Measurements from ENCODE around the gene IGSF9.

Gene IGSF9

GRCh38 chr1:159927211-159927848 is 18.1 kb downstream of the IGSF9 start:
- TF ChIP-seq POU2F2 (IDR thresholded peaks at IDR 0.05; ENCODE audit: low read depth, low read length): no peak
- no peak for TF ChIP-seq POLR2A (IDR thresholded peaks at IDR 0.05; ENCODE audit: low read depth, low read length)
- TF ChIP-seq TAF1 (IDR thresholded peaks at IDR 0.05; ENCODE audit: low read depth, low read length): no peak
- no peak for TF ChIP-seq SPI1 (IDR thresholded peaks at IDR 0.05; ENCODE audit: low read depth, low read length)
- TF ChIP-seq POLR2AphosphoS5 (IDR thresholded peaks at IDR 0.05; ENCODE audit: low read depth, low read length): no peak
- no peak for TF ChIP-seq PAX5 (IDR thresholded peaks at IDR 0.05; ENCODE audit: insufficient read depth, low read length, severe bottlenecking)
- FAIRE-seq (no peak), DNase-seq (ENCODE audit: insufficient read length, low spot score) (no peak)

GRCh38 chr1:159925719-159926078 is 19.7 kb downstream of the IGSF9 start:
- DNase-seq (ENCODE audit: insufficient read length, low spot score) (no peak), FAIRE-seq (no peak)

DNA sequence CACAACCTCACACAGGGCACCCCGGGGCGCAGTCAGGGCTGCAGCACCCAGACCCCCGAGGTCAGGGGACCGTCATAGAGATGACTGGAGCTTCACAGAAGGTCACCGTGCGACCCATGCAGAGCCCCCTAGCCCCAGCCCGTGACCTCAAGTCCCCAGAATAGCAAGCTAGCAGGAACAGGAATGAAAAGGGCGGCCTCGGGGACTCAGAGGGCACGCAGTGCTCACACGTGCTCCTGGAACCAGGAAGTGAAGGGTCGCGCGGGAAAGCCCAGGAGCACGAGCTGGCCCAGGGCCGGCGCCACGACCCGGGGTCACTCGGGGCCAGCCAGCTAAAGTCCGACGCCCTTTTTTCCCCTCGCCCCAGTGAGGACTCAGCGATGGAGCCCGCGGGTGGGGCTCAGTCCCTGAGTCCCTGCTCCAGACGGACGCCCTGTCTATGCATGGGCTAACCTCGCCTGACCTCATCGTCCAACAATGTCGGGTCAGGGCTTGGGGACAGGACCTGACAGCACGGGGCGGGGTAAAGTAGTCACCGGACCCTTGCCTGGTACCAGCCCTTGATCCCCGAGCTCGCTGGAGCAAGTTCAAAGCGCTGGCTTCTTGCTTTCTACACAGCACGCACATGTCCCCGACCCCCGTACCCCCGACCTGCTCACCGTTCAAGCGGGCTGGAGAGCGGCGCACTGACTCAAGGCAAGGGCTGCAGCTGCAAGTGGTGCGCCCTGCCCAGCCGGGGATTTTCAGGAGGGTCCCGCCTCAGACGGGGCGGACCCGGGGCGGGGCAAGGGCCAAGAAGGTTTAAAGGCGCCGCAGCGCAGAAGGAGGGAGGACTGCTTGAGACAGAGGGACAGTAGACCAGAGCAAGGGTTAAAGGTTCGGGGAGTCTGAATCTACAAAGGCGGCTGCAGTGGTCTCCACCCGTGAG is 20.4 kb downstream of the IGSF9 start, which contains the start of gene TAGLN2:
Gene TAGLN2 (minus strand): TSS at position 717 of the 928 bp plus-strand sequence. CDS start 4,998 bp downstream, outside the sequence.
- DNase-seq (ENCODE audit: insufficient read length, low spot score) (peak; percentile 96), FAIRE-seq (peak; percentile 97)
- TF ChIP-seq TAF1 (IDR thresholded peaks at IDR 0.05; ENCODE audit: low read depth, low read length): peak; percentile 98
- TF ChIP-seq POLR2AphosphoS5 (IDR thresholded peaks at IDR 0.05; ENCODE audit: low read depth, low read length): peak; percentile 97
- no peak for TF ChIP-seq PAX5 (IDR thresholded peaks at IDR 0.05; ENCODE audit: insufficient read depth, low read length, severe bottlenecking)
- peak; percentile 98 for TF ChIP-seq POLR2A (IDR thresholded peaks at IDR 0.05; ENCODE audit: low read depth, low read length)
- peak; percentile 88 for TF ChIP-seq POU2F2 (IDR thresholded peaks at IDR 0.05; ENCODE audit: low read depth, low read length)
- 0 out of 2 replicates have a peak, but pooled peaks have one; percentile 16 for TF ChIP-seq SPI1 (IDR thresholded peaks at IDR 0.05; ENCODE audit: low read depth, low read length)

More at GRCh38 chr1:159925719-159926078, 19.7 kb downstream of the IGSF9 start:
- no peak for TF ChIP-seq POU2F2 (IDR thresholded peaks at IDR 0.05; ENCODE audit: low read depth, low read length)
- TF ChIP-seq TAF1 (IDR thresholded peaks at IDR 0.05; ENCODE audit: low read depth, low read length): no peak
- no peak for TF ChIP-seq POLR2AphosphoS5 (IDR thresholded peaks at IDR 0.05; ENCODE audit: low read depth, low read length)
- TF ChIP-seq POLR2A (IDR thresholded peaks at IDR 0.05; ENCODE audit: low read depth, low read length): no peak

DNA sequence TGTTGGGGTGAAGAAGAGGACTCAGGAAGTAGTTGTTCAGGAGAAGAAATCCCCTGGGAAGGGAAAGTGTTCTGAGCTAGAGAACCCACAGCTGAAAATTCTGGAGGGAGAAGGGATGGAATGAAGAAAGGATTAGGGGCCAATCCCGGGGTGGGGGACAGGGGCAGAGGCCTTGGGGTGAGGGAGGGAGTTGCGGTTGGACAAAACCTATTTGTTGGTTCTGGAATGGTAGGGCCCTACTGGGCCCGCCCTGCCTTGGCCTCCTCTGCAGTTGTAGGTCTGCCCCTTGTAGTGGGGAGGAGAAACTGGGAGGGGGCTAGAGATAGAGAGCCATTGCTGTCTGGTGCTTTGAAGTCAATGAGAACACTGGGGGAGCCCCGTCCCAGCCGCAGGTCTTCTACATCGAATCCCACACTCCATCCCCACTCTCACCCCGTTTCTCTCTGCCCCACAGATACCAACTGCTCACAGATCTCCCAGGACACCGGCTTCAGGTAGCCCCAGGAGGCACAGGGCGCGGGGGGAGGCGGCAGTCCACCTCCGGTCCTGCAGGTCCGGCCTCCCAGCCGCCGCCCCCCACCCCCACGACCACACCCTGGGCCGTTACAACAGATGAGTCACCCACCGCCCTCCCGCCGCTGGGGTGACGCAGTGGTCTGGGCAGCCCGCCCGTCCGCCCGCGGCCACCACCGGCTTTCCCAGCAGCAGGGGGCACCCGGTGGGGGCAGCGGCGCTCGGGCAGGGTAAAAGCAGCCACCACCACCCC is 21.2 kb downstream of the IGSF9 start:
- TF ChIP-seq SPI1 (IDR thresholded peaks at IDR 0.05; ENCODE audit: low read depth, low read length): no peak
- TF ChIP-seq PAX5 (IDR thresholded peaks at IDR 0.05; ENCODE audit: insufficient read depth, low read length, severe bottlenecking): no peak
- TF ChIP-seq TAF1 (IDR thresholded peaks at IDR 0.05; ENCODE audit: low read depth, low read length): peak; percentile 34; the same call in 1 of the 2 replicates
- TF ChIP-seq POU2F2 (IDR thresholded peaks at IDR 0.05; ENCODE audit: low read depth, low read length): no peak; the same call in none of the 2 replicates
- TF ChIP-seq POLR2AphosphoS5 (IDR thresholded peaks at IDR 0.05; ENCODE audit: low read depth, low read length): 0 out of 2 replicates have a peak, but pooled peaks have one; percentile 10
- TF ChIP-seq POLR2A (IDR thresholded peaks at IDR 0.05; ENCODE audit: low read depth, low read length): no peak; the same call in none of the 2 replicates
- DNase-seq (ENCODE audit: insufficient read length, low spot score) (peak; percentile 68), FAIRE-seq (peak; percentile 66)

- DNase-seq (ENCODE audit: insufficient read length, low spot score) (no peak), FAIRE-seq (peak; percentile 76)
- TF ChIP-seq SPI1 (IDR thresholded peaks at IDR 0.05; ENCODE audit: low read depth, low read length) (peak; percentile 72), POLR2AphosphoS5 (IDR thresholded peaks at IDR 0.05; ENCODE audit: low read depth, low read length) (peak; percentile 88), POLR2A (IDR thresholded peaks at IDR 0.05; ENCODE audit: low read depth, low read length) (peak; percentile 75), PAX5 (IDR thresholded peaks at IDR 0.05; ENCODE audit: insufficient read depth, low read length, severe bottlenecking) (peak; percentile 1), TAF1 (IDR thresholded peaks at IDR 0.05; ENCODE audit: low read depth, low read length) (peak; percentile 80), POU2F2 (IDR thresholded peaks at IDR 0.05; ENCODE audit: low read depth, low read length) (no peak; the same call in 1 of the 2 replicates)
Measured at GRCh38 chr1:159923203-159924024, 22.0 kb downstream of the IGSF9 start.

DNA sequence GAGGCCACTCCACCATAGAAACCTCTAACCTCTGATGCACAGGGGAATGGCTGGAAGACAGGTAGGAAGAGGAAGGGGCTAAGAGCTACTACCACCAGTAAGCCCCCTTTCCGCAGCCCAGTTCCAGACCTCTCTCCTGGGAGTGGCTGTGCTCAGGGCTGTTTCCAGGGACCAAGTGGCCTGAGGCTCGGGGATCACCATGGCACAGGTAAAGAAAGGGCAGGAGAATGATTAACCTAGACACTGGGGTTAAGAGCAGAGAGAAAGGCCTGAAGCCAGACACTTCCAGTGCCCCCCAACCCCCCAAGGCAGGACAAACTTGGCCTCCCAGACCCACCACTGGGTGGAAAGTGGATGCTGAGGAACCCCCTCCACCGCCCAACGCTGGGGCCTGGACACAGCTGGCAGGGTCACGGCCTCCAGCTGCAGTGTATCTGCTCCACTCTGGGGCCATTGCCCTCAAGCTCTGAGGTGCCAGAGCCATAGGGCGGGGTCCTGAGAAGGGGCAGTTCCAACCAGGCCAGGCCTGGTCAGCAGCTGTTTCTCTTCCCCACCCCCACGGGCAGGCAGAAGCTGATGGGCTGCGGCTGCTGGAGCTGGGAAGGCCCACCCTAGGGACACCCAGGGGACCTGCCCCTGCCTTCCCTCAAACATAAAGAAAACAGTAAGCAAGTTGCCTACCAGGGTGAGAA is 22.8 kb downstream of the IGSF9 start:
- no peak for FAIRE-seq
- TF ChIP-seq POLR2AphosphoS5 (IDR thresholded peaks at IDR 0.05; ENCODE audit: low read depth, low read length) (no peak), TAF1 (IDR thresholded peaks at IDR 0.05; ENCODE audit: low read depth, low read length) (0 out of 2 replicates have a peak, but pooled peaks have one; percentile 10), SPI1 (IDR thresholded peaks at IDR 0.05; ENCODE audit: low read depth, low read length) (no peak), POU2F2 (IDR thresholded peaks at IDR 0.05; ENCODE audit: low read depth, low read length) (peak; percentile 23; the same call in 1 of the 2 replicates), PAX5 (IDR thresholded peaks at IDR 0.05; ENCODE audit: insufficient read depth, low read length, severe bottlenecking) (no peak), POLR2A (IDR thresholded peaks at IDR 0.05; ENCODE audit: low read depth, low read length) (peak; percentile 9; the same call in 1 of the 2 replicates)
- DNase-seq (ENCODE audit: insufficient read length, low spot score): no peak

- 0 out of 2 replicates have a peak, but pooled peaks have one; percentile 26 for TF ChIP-seq POU2F2 (IDR thresholded peaks at IDR 0.05; ENCODE audit: low read depth, low read length)
- peak; percentile 38 for TF ChIP-seq TAF1 (IDR thresholded peaks at IDR 0.05; ENCODE audit: low read depth, low read length)
- 0 out of 2 replicates have a peak, but pooled peaks have one; percentile 54 for TF ChIP-seq POLR2A (IDR thresholded peaks at IDR 0.05; ENCODE audit: low read depth, low read length)
- TF ChIP-seq POLR2AphosphoS5 (IDR thresholded peaks at IDR 0.05; ENCODE audit: low read depth, low read length): no peak
- FAIRE-seq: peak; percentile 71
Measured at GRCh38 chr1:159921700-159922504, 23.5 kb downstream of the IGSF9 start.

More at GRCh38 chr1:159921700-159922504, 23.5 kb downstream of the IGSF9 start:
- DNase-seq (ENCODE audit: insufficient read length, low spot score): no peak
